Stimulated activated CD4-positive, alpha-beta T cell treated with anti-CD3 and anti-CD28 coated beads, Interleukin-1b, Interleukin-23, amount 100 ng/mL, for 4 hours (primary cell): ENCODE results near the gene ZIC5.

Source experiments
- DNase-seq, 2 donors: peaks; one replicate each; pipeline ENCODE4 v3.0.0-alpha.2; 2020; ENCODE audit warnings: low read depth in 2 of 2

ZIC5 gene

DNA sequence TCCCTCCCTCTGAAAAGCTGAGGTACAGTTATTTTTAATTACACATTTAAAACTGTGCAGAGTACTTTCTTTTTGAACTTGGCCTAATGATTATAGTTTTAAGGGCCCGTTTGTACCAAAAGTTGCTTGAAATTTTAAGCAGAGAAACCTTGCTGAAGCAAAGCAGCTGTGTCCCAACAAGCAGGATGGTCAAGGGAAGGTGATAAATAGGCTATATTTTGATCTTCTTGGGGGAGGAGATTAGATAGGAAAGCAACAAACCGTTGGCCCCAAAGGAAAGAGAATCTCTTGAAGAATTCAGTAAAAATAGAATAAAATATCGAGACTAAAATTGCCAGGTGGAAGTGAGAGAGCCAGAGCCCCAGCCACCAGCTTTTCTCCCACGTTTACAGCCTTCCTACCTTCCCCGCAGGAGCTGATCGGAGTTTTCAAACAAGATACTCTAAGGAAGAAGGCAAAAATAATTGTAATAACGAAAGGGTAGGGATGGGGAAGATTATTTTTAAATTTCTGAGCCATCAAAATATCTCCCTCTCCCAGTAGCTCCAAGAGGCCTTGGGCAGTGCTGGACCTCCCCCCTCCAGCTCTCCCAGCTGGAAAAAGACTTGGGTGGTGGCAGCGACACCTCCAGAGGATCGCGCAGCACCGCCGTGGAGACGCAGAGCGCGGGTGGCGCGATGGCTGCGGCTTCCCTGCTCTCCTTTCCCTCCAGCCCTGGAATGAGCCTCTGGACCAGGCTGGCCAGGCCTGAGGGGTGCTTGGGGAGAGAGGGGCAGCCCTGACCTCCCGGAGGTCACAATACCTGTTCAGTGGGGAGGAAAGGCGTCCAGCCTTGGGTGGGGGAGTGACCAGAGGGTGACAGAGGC, 15.8 kb upstream of the ZIC5 start:
- no peak for DNase-seq

GRCh38 chr13:99986741-99987140, 15.2 kb upstream of the ZIC5 start:
- no peak for DNase-seq

DNA sequence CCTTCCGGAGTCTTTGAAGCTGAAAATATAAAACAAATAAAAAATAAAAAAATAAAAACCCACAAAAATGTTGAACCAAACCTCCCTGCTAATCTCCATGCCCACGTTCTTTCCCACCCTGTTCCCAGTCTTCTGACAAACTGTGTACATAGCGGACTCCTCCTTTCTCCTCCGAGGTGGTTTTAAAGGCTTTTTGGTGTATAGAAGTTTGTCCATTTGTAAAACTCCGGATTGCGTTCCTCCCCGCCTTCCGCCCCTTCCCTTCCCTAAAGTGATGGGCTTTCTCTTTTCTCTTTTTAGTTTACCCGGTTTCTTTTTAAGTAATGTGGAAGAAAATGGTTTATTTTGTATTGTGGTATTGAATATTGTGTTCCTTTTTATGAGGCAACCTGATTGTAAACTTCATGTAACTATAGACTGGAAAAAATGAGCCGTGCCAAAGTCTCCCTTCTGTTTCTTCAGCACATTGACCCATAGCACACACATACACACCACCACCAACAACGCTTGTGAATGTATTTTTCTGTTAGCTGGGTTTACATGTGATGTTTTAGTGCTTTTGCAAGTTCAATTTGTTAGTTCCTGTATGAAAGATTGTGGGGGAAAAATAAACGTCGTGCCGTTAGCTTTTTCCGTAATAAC, 14.4 kb upstream of the ZIC5 start:
- no peak for DNase-seq

DNA sequence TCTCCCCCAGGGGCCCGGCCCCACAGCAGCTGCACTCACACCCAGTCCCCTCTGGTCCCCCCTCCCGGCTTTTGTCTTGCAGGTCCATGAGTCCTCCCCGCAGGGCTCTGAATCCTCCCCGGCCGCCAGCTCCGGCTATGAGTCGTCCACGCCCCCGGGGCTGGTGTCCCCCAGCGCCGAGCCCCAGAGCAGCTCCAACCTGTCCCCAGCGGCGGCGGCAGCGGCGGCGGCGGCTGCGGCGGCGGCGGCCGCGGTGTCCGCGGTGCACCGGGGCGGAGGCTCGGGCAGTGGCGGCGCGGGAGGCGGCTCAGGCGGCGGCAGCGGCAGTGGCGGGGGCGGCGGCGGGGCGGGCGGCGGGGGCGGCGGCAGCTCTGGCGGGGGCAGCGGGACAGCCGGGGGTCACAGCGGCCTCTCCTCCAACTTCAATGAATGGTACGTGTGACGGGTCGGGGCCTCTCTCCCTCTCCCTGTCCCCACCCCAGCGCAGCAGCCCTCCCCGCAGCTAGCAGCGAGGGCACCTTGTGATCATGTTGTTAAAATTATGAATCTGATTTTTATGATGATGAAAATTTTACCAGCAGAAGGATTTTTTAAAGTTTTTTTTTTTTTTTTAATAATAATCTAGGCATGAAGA, 13.8 kb upstream of the ZIC5 start:
- DNase-seq, result no peak

- DNase-seq, result no peak
Observed at GRCh38 chr13:99984461-99985240, 13.1 kb upstream of the ZIC5 start.

GRCh38 chr13:99983499-99984401, 12.2 kb upstream of the ZIC5 start:
- no peak for DNase-seq

- DNase-seq, result no peak
Observed at GRCh38 chr13:99982731-99983498, 11.3 kb upstream of the ZIC5 start.

DNA sequence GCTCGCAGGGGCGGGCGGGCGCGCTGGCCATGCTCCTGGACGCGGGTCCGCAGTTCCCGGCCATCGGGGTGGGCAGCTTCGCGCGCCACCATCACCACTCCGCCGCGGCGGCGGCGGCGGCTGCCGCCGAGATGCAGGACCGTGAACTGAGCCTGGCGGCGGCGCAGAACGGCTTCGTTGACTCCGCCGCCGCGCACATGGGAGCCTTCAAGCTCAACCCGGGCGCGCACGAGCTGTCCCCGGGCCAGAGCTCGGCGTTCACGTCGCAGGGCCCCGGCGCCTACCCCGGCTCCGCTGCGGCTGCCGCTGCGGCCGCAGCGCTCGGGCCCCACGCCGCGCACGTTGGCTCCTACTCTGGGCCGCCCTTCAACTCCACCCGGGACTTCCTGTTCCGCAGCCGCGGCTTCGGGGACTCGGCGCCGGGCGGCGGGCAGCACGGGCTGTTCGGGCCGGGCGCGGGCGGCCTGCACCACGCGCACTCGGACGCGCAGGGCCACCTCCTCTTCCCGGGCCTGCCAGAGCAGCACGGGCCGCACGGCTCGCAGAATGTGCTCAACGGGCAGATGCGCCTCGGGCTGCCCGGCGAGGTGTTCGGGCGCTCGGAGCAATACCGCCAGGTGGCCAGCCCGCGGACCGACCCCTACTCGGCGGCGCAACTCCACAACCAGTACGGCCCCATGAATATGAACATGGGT, 10.6 kb upstream of the ZIC5 start:
- no peak for DNase-seq

DNA sequence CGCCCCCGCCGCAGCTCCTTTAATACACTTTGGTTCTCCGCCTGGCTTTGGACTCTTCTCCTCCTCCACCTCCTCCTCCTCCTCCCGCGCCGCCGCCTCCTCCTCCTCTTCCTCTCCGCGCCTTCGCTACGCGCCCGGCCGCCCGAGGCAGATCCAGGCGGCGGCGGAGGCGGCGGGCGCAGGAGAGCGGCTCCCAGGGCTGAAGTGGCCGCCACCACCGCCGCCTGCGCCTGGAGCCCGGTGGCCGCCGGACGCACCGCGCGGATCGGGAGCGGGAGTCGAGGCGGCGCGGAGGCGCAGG, 10.1 kb upstream of the ZIC5 start, which contains the start of gene ZIC2:
ZIC2 (plus strand) TSS at position 50 of the 301 bp plus-strand sequence. CDS start 281 bp downstream, outside the sequence.
- no peak for DNase-seq

GRCh38 chr13:99980824-99981734, 9.5 kb upstream of the ZIC5 start:
- no peak for DNase-seq

DNA sequence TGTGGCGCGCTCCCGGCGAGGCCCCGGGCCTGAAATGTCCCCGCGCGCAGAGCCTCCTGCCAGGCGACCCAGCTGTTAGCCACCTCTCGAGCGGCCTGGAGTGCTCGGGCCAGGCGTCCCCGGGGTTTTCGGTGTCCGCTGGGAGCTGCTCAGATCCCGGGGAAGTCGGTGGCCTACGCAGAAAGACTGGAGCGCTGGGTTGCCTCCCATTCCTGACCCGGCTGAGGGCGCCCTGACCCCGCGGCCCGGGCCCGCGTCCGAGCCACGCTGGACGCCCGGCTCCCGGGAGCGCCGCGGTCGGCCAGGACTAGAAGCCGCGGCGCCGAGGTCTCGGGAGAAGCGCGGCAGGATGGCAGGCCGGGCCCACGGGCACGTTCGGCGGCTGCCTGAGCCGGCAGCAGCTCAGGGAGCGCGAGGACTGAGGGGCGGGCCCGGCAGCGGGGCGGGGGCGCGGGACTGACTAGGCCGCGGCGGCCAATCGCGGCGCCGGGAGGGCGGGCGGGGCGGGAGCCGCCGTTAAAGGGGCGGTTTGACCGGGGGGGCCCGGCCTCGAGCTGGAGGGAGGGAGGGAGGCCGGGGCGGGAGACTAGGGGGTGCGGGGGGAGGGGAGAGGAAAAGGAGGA, 8.7 kb upstream of the ZIC5 start:
- DNase-seq, result peak; percentile 45 to 65

- DNase-seq, result no peak
Observed at GRCh38 chr13:99979453-99980200, 8.1 kb upstream of the ZIC5 start.

DNA sequence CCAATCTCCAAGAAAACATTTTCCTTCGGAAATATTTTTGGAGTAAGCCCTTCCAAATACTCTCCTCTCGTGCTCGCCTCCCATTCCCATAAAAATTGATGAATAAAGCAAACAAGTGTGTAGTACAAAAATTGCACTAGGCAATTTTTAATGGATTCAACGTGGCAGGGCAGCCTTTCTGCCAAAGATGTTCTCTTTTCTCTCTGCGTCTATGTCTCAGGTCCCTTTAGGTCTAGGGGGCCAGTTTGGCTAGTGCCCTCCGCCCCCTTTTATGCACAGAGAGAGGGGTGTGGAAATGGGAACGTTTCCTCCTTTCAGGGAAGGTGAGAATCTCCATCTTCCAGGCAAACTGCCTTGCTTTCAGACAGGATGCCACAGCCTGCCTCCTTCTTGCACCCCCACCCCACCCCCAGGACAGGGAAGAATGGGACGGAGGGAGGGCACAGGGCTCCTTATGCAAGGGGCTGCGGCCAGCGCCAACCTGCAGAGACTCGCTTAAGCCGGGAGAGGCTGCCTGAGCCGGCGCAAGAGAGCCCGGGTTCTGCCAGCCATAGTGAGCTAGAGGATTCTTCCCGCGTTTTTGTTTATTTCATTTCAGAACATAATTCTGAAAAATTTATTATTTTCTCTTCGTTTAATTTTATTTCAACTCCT, 7.4 kb upstream of the ZIC5 start:
- DNase-seq, result no peak

GRCh38 chr13:99977912-99978798, 6.6 kb upstream of the ZIC5 start:
- DNase-seq, result no peak

DNA sequence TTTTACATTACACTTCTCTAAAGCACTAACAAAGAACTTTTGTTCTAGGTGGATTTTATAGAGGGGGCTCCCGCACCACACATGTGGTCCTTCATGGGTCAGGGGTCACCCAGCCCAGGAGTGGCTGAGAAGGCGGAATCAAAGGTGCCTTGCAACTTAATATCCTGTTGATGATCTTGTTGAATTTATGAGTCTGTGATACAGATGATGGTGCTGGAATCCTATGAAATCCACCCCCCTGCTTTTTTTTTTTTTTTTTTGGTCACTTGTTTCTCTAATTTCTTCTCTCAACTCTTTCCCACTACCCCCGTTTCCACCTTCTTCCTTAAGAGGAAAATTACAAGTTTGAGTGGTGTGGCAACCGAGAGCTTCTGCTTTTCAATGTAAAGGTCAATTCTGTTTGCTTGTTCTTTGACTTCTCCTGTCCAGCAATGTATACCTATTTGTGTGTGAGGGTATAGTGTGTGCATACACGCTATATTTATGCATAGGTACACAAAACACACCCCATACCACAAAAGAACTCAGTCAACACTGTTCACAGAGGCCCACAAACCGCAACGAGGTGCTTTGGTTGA, 5.9 kb upstream of the ZIC5 start:
- no peak for DNase-seq

DNA sequence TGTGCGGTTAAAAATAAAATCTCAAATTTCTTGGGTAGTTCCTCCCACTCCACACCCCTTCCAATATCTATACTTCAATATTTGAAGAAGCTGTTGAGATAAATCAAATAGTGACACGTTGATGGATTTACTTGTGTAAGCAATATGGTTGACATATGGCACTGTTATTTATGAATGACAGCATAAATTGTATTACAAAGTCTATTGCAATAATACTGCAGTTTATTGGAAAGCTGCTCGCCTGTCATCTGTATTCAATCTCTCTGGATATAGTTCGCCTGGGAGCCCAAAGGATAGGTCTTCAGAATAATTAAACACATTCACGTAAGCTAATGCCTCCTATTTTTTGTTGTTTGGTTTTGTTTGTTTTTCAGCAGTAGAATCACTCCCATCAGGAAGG, 5.0 kb upstream of the ZIC5 start:
- no peak for DNase-seq
